ENCODE results near the gene AGFG1.
A peak's percentile ranks its signal among the peaks of the same experiment; 100 is the strongest.

The AGFG1 gene

GRCh38 chr2:227464851-227465250 lies 7.1 kb upstream of the AGFG1 start:
- ChIA-PET CTCF (interaction anchor here (1.2 to 2.9 kb wide), 7 partner anchors 8 to 310 kb away, joined by 3 to 7 read pairs (median 4); no protein-coding TSS in a partner anchor), POLR2A (no interaction called here)
- DNase-seq (ENCODE audit: extremely low spot score), result no peak
- TF ChIP-seq CTCF (IDR thresholded peaks at IDR 0.05; ENCODE audit: control extremely low read depth, extremely low read depth, low read depth, missing control alignments), result no peak

- no peak for TF ChIP-seq CTCF (IDR thresholded peaks at IDR 0.05; ENCODE audit: control extremely low read depth, extremely low read depth, low read depth, missing control alignments)
- no peak for DNase-seq (ENCODE audit: extremely low spot score)
- CTCF ChIA-PET, result interaction anchor here (1.4 to 2.0 kb wide), 3 partner anchors 9 to 21 kb away, joined by 3 to 6 read pairs (median 4); no protein-coding TSS in a partner anchor
- POLR2A ChIA-PET, result no interaction called here
Measured at GRCh38 chr2:227466887-227467600, 4.9 kb upstream of the AGFG1 start.

- ChIA-PET CTCF (interaction anchor here (0.7 to 1.8 kb wide), 24 partner anchors 9 to 300 kb away, joined by 3 to 11 read pairs (median 4); no protein-coding TSS in a partner anchor), POLR2A (no interaction called here)
- TF ChIP-seq CTCF (IDR thresholded peaks at IDR 0.05; ENCODE audit: control extremely low read depth, extremely low read depth, low read depth, missing control alignments), result no peak
- DNase-seq (ENCODE audit: extremely low spot score), result no peak
Measured at GRCh38 chr2:227471412-227471811, 544 bp upstream of the AGFG1 start.

- TF ChIP-seq CTCF (IDR thresholded peaks at IDR 0.05; ENCODE audit: control extremely low read depth, extremely low read depth, low read depth, missing control alignments), result no peak
- ChIA-PET CTCF (interaction anchor here (0.8 to 1.7 kb wide), 15 partner anchors 8 to 299 kb away, joined by 3 to 7 read pairs (median 4); no protein-coding TSS in a partner anchor), POLR2A (no interaction called here)
- DNase-seq (ENCODE audit: extremely low spot score), result peak; percentile 67
Measured at GRCh38 chr2:227472265-227473121, 537 bp downstream of the AGFG1 start.

GRCh38 chr2:227473122-227473461 lies 1.1 kb downstream of the AGFG1 start:
- ChIA-PET CTCF (interaction anchor here (0.8 to 1.6 kb wide), 11 partner anchors 9 to 294 kb away, joined by 3 to 7 read pairs (median 3); no protein-coding TSS in a partner anchor), POLR2A (no interaction called here)
- no peak for TF ChIP-seq CTCF (IDR thresholded peaks at IDR 0.05; ENCODE audit: control extremely low read depth, extremely low read depth, low read depth, missing control alignments)
- DNase-seq (ENCODE audit: extremely low spot score), result no peak

GRCh38 chr2:227473806-227474205 lies 1.9 kb downstream of the AGFG1 start:
- no peak for TF ChIP-seq CTCF (IDR thresholded peaks at IDR 0.05; ENCODE audit: control extremely low read depth, extremely low read depth, low read depth, missing control alignments)
- ChIA-PET POLR2A (no interaction called here), CTCF (interaction anchor here (1.0 to 1.6 kb wide), 9 partner anchors 9 to 294 kb away, joined by 3 to 7 read pairs (median 5); no protein-coding TSS in a partner anchor)
- DNase-seq (ENCODE audit: extremely low spot score), result no peak

All from GM10248 (cell line).